GM19238 (cell line): Measurements from ENCODE around the gene OR10K2.

ENCODE experiments used
- DNase-seq: peaks from one replicate; pipeline ENCODE4 v3.0.0; 2011; ENCODE audit warnings: low spot score; ENCODE audit not compliant: insufficient read length

The OR10K2 gene

GRCh38 chr1:158371188-158371953, 54.7 kb downstream of the OR10K2 start:
- DNase-seq, result no peak
